Measurements from ENCODE around the gene IFIT1B. TPM values are rescaled to one million over a fixed set of nuclear protein-coding genes. Genes with fewer than 3 reads are reported as not detected.

Gene IFIT1B
- total RNA-seq, 3 donors from 2014 or later (not counting 1 experiment from before 2014, with no cell fraction given): not detected

Other genes starting within 250 kb of the IFIT1B start
- under 1 TPM in 1 of 3 donors, not detected in 2; 0.20 TPM for gene CH25H, start 170.7 kb upstream of the IFIT1B start, total RNA-seq
- 10 to 100 TPM; 41.0 to 43.3 (median 41.1) TPM for gene LIPA, start 126.3 kb upstream of the IFIT1B start, total RNA-seq
- gene IFIT2, start 76.0 kb upstream of the IFIT1B start, total RNA-seq: 100 to 1,000 TPM in 1 of 3 donors, 10 to 100 TPM in 2; 21.8 to 103 (median 34.9) TPM
- 10 to 100 TPM; 12.0 to 31.7 (median 12.2) TPM for gene IFIT3, start 50.1 kb upstream of the IFIT1B start, total RNA-seq
- gene IFIT1, start 14.6 kb downstream of the IFIT1B start, total RNA-seq: 1 to 10 TPM; 1.0 to 4.9 (median 2.7) TPM
- 10 to 100 TPM; 17.7 to 23.6 (median 20.4) TPM for gene IFIT5, start 36.5 kb downstream of the IFIT1B start, total RNA-seq
- gene SLC16A12, start 157.5 kb downstream of the IFIT1B start, total RNA-seq: not detected